LoVo (cell line): Measurements from ENCODE around the gene STK40.

Source experiments
- DNase-seq: peaks from one replicate; pipeline ENCODE4 v3.0.0-alpha.2; 2016; ENCODE audit warnings: low spot score

Gene STK40

DNA sequence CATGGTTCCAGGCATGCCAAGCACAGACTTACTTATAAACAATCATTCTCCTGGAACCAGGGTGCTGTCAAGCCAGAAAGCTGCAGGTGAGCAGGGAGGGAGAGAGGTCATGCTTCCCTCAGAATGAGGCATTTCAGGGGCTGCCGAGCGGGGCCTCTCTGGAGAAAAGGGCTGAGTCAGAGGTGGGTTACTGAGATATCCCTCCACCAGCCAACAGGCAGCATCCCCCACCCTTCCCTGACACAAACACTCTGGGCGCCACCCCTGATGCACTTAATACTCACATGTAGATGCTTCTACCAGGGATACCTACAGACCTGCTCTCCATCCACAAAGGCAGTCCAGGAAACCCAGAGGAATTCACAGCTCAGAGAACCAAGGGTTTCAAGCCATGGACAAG is 13.1 kb downstream of the STK40 start:
- DNase-seq: no peak

DNA sequence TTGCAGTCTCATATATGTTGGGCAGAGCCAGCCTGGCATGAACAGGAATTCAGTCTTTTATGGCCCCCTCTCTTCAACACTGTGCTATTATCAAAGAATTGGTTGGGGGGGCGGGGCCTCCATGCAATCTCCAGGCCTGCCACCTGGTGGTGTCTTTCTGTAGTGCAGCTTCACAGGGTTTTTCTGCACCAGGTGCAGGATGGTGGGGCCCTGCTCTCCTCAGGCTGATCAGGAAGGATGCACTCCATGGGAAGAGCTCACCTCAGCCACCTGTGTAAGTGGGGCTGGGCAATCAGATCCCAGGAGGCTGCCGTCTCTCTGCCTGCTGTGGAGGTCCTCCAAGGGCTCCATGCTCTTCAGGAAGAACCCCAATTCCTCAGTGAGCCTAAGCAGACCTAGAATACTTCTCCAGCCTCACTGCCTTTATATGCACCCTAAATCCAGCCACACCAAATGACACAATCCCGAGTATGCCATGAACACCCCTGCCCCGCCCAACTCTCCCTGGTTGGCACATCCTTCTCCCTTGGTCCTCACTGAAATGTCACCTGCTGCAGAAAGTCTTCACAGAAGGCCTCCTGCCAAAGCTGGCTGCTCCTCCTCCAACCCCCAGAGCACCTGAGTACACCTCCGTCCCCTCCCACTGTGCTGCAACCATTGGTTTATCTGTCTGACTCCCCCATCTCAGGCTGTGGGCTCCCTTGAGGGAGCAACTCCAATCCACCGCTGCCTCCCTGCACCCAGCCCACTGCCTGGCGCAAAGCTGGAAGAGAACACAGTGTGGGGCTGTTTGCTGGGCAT is 16.5 kb downstream of the STK40 start:
- DNase-seq: peak; percentile 60

DNA sequence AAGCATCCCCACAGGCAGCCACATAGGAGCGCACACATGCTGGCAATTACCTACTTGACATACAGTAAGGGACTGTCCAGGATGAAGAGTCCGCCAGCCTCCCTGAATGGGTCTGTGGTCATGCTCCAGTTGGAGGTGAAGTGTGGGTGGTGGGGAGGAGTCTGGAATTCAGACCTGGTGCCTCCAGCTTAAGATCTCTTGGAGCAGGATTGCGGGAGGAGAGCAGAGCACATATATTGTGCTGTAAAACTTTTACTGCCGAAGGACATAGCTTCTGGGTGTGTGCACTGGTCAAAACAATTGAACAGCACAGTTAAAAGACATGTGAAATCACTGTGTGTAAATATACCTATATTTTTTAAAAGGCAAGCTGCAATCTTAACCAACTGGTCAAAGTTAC is 17.9 kb downstream of the STK40 start:
- no peak for DNase-seq

DNA sequence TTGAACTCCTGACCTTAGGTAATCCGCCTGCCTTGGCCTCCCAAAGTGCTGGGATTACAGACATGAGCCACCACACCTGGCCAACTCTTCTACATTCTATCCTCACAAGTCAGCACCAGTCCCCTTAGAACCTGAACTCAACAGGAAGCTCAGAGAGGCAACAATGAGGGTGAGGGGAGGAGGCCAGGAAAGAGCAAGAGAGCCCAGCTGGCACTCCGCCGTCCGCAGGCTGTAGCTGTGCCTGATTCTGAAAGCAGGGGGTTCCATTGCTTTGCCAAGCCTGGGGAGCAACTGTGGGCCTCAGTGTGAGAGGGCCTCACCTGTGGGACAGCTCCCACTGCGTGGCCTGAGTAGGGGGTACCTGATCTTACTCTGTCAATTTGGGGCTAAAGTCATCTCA is 18.7 kb downstream of the STK40 start:
- DNase-seq: no peak

DNA sequence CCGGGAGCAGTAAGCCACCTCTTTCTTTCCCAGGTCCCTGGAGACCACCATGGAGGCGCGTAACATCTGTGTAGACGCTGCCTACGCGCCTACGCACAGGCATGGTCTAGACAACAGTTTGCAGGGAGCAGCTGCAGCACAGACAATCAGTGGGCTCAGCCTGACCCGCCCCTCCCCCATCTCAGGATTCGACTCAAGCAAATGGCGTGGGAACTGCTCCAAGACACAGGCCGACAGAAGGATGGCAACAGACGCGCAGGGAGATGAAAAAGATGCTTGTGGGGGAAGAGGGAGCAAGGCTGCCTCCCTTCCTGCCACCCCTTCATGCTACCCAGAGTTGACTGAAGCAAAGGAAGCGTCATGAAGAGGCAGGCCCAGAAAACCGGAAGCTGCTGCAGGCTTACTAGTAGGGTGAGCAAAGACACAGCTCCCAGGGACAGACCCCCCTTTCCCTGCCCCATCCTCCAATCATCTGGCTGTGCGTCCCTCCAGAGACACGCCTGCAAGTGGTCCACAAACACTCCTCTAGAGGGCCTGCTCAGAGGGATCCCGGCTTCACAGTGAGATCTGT is 19.5 kb downstream of the STK40 start:
- no peak for DNase-seq

DNA sequence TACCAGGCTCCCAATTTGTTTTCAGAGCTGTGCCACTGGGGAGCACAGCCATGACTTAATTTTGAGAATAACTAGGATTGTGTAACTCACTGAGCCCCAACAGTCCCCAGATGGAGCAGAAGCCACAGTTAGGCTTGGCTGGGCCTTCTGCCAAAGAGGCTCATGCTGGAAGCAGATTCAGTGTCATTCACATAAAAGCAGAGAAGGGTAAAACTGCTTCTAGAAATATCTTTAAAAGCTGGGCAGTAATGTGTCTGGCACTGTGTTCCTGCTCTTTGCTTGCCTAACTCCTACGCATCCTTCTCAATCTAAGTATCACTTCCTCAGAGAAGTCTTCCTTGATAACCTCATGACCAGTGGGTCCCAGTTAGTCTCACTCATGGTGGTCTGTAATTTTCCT is 20.3 kb downstream of the STK40 start:
- no peak for DNase-seq

DNA sequence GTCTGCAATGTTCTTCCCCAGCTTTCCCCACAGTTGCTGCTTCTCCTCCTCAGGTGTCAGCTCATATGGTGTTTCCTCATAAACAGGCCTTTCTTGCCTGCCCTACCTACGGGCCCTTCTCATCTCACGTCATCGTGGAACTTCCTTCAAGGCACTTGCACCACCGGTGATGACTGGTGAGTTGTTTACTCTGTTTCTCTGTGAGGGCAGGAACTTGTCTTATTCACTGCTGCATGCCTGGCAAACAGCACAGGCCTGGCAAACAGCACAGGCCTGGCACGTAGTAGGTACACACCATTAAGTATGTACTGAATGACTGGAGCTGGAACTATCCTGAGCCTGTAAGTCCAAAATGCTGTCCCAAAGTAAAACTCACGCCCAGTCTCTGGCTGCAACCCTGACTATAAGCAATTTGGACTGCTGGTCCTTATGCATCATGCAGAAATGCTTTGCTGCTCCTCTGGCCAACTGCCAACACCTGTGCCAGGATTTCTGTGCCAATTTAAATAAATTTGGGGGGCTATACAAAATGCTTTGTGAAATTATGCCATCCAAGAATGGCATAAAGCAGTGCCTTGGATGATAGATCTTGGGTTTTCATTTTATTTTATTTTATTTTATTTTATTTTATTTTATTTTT is 25.7 kb downstream of the STK40 start:
- no peak for DNase-seq

DNA sequence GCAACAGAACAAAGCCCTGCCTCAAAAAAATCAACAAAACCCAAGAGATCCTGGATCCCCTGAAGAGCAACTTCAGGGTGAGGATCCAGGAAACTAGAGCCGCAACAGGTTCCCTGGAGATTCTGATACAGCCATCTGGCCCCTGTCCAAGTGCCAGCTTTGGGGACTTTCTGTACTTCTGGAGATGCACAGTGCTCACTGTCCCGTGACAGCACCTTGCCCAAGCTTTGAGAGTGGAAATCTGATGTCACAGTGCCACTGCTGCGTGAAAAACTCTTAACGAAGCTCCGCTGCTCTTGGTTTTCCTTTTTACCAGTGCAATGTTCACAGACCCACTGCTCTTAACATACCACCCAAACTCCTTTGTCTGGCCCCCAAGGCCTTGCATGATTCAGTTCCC is 26.3 kb downstream of the STK40 start:
- DNase-seq: no peak

DNA sequence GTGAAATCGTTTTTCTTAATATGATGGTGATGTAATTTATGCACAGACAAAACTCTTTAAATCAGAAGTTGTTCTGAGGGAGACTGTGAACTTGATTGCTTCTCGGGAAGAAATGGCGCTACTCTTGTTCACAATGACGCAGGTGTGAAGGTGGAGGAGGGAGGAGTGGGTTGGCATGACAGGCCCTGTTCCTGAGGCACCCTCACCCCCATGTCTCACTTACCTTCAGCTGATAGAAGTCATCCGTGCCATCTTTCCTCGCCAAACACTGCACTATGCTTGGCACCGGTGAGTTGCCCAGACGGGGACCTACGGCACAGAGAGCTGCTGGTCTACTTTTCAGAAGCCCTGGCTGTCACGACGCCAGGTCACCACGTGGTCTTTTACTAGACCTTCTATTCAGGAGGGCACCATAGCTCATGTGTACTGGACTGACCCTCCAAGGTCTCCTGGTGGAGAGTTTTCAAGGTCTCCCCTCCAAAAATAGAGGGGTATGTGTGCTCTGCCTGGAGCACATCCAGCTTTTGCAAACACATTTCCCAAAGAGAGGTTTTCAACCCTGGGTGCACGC is 27.1 kb downstream of the STK40 start:
- no peak for DNase-seq

DNA sequence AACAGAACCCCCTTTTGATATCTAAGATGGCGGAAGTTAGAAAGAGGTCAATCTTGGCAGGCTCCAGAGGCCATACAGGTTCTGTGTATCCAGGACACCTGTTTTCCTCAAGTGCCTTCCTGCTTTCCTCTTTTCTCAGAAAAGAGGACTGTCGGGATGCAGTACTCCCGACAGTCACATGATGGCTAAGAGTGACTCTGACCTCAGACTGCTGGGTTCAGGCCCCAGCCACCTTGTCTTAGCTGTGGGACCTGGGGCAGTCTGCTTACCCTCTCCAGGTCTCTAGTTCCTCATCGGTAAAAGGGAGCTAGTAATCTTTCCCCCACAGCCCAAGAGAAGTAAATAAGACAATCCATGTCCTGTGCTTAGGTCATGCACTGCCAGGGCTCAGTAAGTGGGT is 29.9 kb downstream of the STK40 start:
- DNase-seq: no peak

DNA sequence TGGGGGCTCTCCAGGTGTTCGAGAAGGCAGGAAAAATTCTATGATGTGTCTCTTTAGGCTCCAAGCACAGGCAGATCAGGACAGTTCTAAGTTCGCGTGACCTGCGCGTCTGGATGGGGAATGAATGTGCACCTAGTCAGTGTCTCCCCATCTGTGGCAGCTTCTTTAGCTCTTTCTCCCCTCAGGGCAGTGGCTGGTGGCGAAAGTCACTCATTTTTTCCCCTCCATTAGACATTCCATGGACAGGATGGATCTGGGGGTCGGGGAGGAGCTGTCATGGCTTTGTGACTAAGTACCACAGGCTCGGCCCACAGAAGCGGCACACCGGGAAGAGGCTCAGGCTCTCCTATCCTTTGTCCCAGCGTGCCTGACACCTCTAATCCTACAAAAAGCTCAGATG is 31.2 kb downstream of the STK40 start:
- DNase-seq: no peak

DNA sequence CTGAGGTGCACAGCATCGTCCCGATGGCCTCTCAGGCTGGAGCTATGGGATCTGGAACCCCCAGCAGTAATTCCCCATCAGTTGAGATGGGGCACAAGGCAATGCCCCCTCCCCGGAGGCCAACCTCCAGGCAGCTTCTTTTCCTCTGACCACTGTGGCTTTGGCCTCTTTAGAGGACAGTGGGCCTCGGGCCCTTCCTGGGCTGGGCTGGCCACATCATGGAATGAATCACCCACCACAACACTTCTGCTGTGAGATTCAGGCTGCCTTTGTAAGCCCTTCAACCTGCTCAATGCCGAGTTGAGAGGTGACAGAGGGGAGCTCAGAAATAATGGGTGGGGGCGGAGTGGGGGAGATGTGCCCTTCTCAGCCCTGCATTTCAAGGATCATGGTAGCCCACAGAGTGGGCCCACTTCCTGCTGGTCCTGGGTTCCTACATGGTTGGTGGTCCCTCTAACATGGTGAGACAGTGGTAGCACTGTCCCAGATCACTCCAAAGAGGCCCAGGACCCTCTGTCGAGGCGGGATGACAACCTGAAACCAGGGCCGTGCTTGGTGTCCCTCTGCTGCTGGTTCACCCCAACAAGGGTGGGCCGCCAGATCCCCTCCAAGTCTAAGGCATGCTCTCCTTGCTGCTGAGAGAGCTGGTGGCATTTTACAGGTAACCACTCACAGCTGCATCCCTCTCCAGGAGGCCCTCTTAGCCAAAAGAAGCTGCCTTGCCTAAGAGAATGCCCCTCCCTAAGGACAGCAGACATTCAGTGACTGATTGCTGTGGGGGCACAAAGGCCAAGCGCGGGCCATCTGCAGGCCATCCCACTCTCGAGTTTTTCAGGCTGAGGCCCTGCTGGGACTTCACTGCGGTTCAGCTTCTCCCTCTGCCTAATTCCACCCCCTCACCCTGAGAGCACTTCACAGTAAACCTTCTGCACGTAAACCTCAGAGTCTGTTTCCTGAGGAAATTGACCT is 32.5 kb downstream of the STK40 start:
- no peak for DNase-seq

DNA sequence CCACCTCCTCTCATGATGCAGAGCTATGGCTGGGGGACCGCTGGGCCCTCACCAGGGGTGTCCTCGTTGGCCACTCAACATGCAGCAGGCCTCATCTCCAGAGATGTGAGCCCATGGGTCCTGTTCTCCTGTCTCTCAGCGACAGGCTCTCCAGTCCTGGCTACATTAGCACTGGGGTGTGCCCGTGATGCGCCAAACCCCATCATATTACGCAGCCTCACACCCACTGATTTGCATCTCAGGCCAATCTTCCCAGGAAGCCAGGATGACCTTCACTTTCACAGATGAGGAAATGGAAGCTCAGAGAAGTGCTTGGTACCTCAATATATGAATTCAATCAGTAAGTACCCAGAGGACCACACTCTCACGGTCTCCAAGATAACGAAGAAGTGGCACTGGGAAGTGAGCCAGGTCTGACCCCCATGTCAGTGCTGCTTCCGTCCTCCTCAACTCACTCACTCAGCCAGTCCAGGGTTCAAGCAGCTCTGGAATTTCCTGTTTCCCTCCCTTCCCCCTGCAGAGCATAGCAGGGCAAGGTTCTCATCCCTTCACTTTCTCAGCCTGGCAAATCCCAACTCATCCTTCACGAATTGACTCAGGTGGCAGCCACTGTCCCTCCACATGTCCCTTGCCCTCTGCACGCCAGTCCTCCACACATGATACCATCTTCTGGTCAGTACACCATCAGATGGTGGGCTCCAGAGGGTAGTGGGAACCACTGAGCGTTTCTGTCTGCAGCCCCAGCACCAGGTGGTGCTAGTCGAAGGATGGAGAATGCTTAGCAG is 33.4 kb downstream of the STK40 start:
- DNase-seq: no peak

DNA sequence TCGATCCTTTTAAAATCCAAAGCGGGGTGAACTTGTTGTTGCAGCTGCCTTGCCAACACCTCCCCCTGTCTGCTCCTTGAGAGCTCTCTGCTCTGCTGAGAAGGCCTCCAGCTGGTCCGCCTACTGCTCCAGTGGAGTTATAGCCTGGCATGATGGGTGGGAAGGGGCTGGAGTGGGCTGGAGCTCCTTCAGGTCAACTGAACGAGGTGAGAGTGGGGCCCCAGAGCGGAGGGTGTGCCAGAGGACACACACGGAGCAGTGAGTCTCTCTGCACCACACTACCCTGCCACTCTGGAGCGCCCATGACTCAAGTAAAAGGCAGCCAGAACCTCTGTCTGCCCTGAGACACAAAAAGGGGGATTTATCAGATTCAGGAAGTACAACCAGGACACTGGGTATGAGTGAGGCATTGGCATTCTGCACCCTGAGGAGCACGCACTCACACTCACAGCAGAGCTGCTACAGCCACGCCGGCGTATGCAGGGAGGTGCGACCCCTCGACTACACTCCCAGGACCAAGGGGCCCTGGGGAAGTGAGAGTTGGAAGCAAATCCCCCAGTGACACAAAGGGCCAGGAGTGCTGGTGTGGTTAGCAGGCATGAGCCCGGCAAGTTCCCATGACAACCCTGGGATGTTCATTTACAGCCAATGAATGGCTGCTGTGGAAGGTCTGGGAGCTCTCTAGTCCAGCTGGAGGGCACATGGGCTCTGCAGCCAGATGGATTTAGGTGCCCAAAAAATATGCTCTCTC is 34.3 kb downstream of the STK40 start:
- DNase-seq: no peak

DNA sequence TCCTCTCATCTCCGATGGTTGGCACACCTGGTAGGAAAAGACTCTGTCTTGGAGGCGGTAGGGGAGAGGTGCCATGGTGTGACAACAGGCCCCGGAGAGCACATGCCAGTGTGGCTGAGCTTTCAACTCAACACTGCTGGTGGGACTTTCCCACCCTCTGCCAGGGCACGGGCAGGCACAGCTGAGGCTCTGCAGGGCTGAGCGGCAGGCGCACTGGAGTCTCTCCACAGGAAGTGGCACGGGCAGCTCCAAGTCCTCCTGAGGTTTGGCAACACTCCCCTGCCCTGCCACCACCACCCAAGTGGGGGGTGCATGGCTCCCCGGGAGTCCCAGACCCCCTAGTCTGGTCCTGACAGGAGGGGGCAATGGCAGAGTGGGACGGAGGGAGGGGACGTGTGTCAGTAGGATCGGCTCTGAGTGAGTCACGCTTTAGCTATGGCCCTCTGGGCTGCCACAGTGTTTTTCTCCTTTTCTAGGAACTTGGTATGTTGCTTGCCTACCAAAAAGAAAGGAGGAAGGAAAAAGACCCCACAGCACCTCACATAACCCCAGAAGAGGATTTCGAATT is 35.0 kb downstream of the STK40 start:
- no peak for DNase-seq

DNA sequence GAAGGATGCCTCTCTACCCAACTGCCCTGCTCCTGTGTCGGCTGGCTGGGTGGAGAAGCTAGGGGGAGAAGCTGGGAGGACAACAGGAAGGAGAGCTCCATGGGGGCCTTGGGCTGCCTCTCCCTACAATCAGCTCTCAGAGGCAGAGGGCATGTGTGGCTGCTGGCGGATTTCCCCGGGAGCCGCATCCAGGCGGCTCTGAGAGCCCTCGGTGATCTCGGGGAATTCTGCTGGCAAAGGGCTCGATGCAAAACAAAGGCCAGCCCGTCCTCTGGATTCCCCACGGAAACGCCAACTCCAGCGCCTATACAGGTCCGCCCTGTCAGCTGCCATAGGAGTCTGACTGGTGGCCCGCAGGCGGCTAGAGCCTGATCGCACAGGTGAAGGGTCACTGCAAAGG is 35.9 kb downstream of the STK40 start:
- DNase-seq: no peak

DNA sequence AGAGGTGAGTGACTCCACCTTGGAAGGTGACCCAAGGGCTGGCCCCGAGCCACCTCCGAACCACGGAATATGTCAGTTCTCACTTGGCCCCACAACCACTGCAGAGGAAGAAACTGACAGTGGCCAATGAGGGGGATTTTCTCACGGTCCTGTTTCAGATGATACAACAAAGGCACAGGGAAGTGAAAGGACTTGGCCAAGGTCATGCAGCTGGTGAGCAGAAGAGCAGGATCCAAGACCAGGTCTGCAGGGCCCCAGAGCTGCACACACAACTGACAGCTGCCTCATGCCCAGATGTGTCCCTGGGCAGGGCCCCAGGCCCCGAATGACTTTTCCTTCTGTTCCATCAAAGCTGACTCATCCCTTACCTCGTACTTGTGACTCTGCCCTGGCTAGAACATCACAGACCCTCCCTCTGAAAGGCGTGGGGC is 36.5 kb downstream of the STK40 start:
- DNase-seq: no peak

DNA sequence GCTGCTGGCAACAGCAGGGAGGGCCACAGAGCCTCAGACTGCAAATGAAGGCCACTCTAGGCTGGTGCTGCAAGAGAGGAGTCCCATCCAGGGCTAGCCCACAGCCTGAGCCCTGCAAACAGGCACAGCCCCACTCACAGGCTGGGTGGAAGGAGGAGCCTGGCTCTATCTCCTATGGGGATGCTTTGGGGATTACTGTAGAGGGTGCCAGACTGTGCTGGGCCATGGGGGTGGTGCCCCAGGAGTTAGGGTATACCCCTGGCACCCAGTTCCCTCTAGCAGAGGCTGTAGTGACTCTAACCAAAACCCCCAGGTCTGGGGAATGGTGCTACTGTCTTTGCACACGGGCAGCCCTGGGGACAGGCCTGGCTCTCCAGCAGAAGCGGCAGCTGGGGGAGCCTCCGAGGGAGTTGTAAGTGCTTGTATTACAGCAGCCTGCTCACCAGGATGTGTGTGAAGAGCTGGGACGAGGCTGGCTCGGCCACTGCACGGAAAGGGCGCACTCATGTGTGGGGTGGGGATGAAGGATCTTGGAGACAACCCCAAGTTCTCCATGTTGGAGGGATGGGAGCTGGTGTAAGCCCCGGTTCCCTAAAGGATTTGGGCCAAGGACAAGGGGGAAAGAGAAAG is 38.9 kb downstream of the STK40 start:
- DNase-seq: no peak

DNA sequence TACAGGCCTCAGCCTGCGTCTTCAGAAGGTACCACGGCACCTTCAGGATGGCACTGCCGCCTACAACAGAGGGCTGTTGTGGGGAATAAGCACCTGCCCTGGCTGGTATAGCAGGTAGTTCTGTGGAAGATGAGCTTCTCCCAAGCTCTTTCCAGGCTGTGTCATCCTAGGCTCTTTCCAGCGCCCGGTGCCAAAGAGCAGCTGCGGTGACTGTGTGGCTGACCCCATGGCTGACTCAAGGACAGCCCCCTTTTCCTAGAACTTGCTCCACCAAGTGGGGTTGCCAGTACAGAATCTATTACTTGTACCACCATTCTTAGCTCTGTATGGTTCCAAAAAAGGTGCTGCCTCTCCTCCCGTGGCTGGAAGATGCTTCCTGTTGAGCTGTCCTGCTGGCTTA is 40.4 kb downstream of the STK40 start:
- DNase-seq: no peak

DNA sequence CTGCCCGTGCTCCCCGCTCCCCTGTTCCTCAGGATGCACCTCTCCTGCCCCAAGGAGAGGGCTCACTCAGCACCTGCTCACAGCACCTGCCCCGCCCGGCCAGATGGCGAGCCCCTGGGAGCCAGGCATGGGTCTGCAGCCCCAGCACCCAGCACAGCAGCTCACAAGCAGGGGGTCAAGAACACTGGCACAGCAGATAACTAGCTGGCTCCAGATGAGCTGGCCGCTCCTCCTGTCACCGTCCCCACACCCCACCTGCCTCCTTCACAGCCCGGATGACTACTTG is 41.4 kb downstream of the STK40 start:
- DNase-seq: no peak
